GM19328 (cell line): ENCODE results near the gene MFSD1.
A peak's percentile ranks its signal among the peaks of the same experiment; 100 is the strongest.

Experiments
- ATAC-seq: cut with Tn5 transposase; IDR thresholded peaks from one replicate; pipeline ENCODE4 v1.9.1; 2021; ENCODE audit warnings: mild to moderate bottlenecking, moderate library complexity; ENCODE audit not compliant: unreplicated experiment

Gene MFSD1

GRCh38 chr3:158801696-158802408 is at the start of gene MFSD1:
MFSD1 (plus strand) TSS chr3:158802054; CDS start chr3:158802153, 99 bp downstream.
- peak; percentile 99 for ATAC-seq

- ATAC-seq, result no peak
Measured at GRCh38 chr3:158753854-158754253, 48.0 kb upstream of the MFSD1 start.

- no peak for ATAC-seq
Measured at GRCh38 chr3:158755421-158755820, 46.4 kb upstream of the MFSD1 start.

- ATAC-seq, result no peak
Measured at GRCh38 chr3:158761350-158761749, 40.5 kb upstream of the MFSD1 start.

- ATAC-seq, result no peak
Measured at GRCh38 chr3:158762701-158763100, 39.2 kb upstream of the MFSD1 start.

GRCh38 chr3:158763421-158763820 is 38.4 kb upstream of the MFSD1 start:
- ATAC-seq, result no peak

GRCh38 chr3:158765518-158766205 is 36.2 kb upstream of the MFSD1 start:
- no peak for ATAC-seq

GRCh38 chr3:158766364-158766763 is 35.5 kb upstream of the MFSD1 start:
- ATAC-seq, result no peak

GRCh38 chr3:158768361-158768787 is 33.5 kb upstream of the MFSD1 start:
- ATAC-seq, result no peak

GRCh38 chr3:158768881-158769543 is 32.8 kb upstream of the MFSD1 start:
- ATAC-seq, result no peak

- ATAC-seq, result no peak
Measured at GRCh38 chr3:158769549-158769948, 32.3 kb upstream of the MFSD1 start.

- no peak for ATAC-seq
Measured at GRCh38 chr3:158769952-158770740, 31.7 kb upstream of the MFSD1 start.

- no peak for ATAC-seq
Measured at GRCh38 chr3:158770741-158771350, 31.0 kb upstream of the MFSD1 start.

- no peak for ATAC-seq
Measured at GRCh38 chr3:158771577-158771976, 30.3 kb upstream of the MFSD1 start.

- no peak for ATAC-seq
Measured at GRCh38 chr3:158771982-158772381, 29.9 kb upstream of the MFSD1 start.

GRCh38 chr3:158773166-158773565 is 28.7 kb upstream of the MFSD1 start:
- no peak for ATAC-seq

- no peak for ATAC-seq
Measured at GRCh38 chr3:158773845-158774830, 27.7 kb upstream of the MFSD1 start.

GRCh38 chr3:158774965-158775364 is 26.9 kb upstream of the MFSD1 start:
- ATAC-seq, result no peak
